IMR-90 (cell line): Measurements from ENCODE around the gene COX19. TPM values are rescaled to one million over a fixed set of nuclear protein-coding genes. Genes with fewer than 3 reads are reported as not detected.

Source experiments
- MAFK ChIP-seq: IDR thresholded peaks from 2 replicates; pipeline ENCODE4 v1.6.1; 2012; ENCODE audit warnings: low read depth, low read length, improper control_type of control experiment
- MXI1 ChIP-seq: IDR thresholded peaks from 2 replicates; pipeline ENCODE4 v1.6.1; 2012; ENCODE audit warnings: low read depth, mild to moderate bottlenecking, low read length, moderate library complexity, borderline replicate concordance
- polyA plus RNA-seq, 3 experiments: library from polyadenylated mRNA; depleted of rRNA; stranded (reverse); fragments of >200 nt; gene quantifications; 2 replicates each; pipeline ENCODE4 v1.2.3, GENCODE V29; 2012; ENCODE audit warnings: low replicate concordance in 1 of 3
- total RNA-seq: library from RNA; depleted of rRNA; stranded (reverse); fragments of >200 nt; gene quantifications from 2 replicates; pipeline ENCODE4 v1.2.3, GENCODE V29; 2012
- TF ChIP-seq, protein P1 (sequence below): conservative IDR thresholded peaks from 2 replicates; pipeline ENCODE4 v1.5.1; 2012; ENCODE audit warnings: mild to moderate bottlenecking, low read depth, low read length, improper control_type of control experiment

Gene COX19
- total and polyA plus RNA-seq, 2 of the 4 experiments (the other 2 are of a cell fraction): 3.9 to 7.3 TPM

GRCh38 chr7:974820-975681 is at the start of gene COX19 (continued):
- TF ChIP-seq, protein P1, sequence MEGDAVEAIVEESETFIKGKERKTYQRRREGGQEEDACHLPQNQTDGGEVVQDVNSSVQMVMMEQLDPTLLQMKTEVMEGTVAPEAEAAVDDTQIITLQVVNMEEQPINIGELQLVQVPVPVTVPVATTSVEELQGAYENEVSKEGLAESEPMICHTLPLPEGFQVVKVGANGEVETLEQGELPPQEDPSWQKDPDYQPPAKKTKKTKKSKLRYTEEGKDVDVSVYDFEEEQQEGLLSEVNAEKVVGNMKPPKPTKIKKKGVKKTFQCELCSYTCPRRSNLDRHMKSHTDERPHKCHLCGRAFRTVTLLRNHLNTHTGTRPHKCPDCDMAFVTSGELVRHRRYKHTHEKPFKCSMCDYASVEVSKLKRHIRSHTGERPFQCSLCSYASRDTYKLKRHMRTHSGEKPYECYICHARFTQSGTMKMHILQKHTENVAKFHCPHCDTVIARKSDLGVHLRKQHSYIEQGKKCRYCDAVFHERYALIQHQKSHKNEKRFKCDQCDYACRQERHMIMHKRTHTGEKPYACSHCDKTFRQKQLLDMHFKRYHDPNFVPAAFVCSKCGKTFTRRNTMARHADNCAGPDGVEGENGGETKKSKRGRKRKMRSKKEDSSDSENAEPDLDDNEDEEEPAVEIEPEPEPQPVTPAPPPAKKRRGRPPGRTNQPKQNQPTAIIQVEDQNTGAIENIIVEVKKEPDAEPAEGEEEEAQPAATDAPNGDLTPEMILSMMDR: no peak
- peak; percentile 43 for TF ChIP-seq MXI1
- no peak for TF ChIP-seq MAFK
